ENCODE data around the gene PLBD1. TPM values are rescaled to one million over a fixed set of nuclear protein-coding genes. Genes with fewer than 3 reads are reported as not detected.

The PLBD1 gene
- total and polyA plus RNA-seq, 10 donors = 3.1 to 83.2 (median 29.5) TPM

DNA sequence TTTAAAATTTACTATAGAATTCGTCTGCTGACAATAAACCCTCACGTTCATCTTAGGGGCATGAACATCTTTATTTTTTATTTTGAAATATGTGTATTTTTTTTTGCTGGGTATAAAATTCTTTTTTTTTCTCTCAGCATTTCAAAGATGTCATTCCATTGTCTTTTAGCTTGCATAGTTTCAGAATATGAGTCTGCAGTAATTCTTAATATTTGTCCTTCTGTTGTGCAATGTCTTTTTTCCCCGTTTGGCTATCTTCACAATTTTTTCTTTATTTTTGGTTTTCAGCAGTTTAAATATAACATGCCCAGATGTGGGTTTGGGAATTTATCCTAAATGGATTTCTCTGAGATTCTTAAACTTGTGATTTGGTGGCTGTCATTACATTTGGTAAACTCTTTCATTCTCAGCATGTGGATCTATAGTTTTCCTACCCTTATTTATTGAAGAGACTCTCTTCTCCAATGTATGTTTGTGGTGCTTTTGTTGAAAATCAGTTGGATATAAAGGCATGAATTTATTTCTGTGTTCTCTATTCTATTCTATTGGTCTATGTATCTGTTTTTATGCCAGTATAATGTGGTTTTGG lies 37.8 kb upstream of the PLBD1 start:
- no peaks in the 10 kb centered on the region for H3K27me3 ChIP-seq (replicated peaks in 1 of 7)
- no peak for DNase-seq
- H3K36me3 ChIP-seq = no peaks in the 10 kb centered on the region
- H3K27ac ChIP-seq = no peak overlapping the region
- H3K9me3 ChIP-seq = peaks cover 0 to 80% (median 71%) of the 10 kb centered on the region in 8 donors
- intact Hi-C loops (cut with DNase I; ENCODE audit: low total_unique reads) = no loop called here
- no peak overlapping the region for H3K4me3 ChIP-seq
- TF ChIP-seq POLR2AphosphoS5 (IDR thresholded peaks at IDR 0.05) (no peak), POLR2A (IDR thresholded peaks at IDR 0.05) (no peak)
- TF ChIP-seq, protein P1, sequence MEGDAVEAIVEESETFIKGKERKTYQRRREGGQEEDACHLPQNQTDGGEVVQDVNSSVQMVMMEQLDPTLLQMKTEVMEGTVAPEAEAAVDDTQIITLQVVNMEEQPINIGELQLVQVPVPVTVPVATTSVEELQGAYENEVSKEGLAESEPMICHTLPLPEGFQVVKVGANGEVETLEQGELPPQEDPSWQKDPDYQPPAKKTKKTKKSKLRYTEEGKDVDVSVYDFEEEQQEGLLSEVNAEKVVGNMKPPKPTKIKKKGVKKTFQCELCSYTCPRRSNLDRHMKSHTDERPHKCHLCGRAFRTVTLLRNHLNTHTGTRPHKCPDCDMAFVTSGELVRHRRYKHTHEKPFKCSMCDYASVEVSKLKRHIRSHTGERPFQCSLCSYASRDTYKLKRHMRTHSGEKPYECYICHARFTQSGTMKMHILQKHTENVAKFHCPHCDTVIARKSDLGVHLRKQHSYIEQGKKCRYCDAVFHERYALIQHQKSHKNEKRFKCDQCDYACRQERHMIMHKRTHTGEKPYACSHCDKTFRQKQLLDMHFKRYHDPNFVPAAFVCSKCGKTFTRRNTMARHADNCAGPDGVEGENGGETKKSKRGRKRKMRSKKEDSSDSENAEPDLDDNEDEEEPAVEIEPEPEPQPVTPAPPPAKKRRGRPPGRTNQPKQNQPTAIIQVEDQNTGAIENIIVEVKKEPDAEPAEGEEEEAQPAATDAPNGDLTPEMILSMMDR (IDR thresholded peaks at IDR 0.05 in 8 of 11, conservative IDR thresholded peaks at IDR 0.05 in 3 of 11) = no peak
- H3K4me1 ChIP-seq = peaks cover 0 to 7% (median 0%) of the 10 kb centered on the region in 6 donors
- WGBS, 5 donors = 78 to 93% (median 85%) methylated on average over 3 of the region's 3 CpGs

DNA sequence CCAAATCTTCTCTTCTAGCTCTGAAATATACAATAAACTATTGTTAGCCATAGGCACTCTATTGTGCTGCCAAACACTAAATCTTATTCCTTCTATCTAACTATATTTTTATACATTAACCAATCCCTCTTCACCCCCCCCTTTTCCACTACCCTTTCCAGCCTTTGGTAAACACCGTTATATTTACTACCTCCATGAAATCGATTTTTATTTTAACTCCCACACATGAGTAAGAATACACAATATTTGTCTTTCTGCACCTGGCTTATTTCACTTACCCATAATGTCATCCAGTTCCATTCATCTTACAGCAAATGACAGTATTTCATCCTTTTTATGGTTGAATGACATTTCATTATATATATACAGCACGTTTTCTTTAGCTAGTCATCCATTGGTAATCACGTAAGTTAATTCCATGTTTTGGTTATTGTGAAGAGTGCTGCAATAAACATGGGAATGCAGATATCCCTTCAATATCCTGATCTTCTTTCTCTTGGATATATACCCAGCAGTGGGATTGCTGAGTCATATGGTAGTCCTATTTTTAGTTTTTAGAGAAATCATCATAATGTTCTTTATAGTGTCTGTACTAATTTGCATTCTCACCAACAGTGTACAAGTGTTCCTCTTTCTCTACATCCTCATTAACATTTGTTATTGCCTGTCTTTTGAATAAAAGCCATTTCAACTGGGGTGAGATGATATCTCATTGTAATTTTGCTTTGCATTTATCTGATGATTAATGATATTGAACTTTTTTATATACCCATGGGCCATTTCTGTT lies 34.2 kb upstream of the PLBD1 start:
- H3K4me1 ChIP-seq = peaks cover 0 to 7% (median 0%) of the 10 kb centered on the region in 6 donors
- H3K36me3 ChIP-seq = no peaks in the 10 kb centered on the region
- WGBS, 5 donors = 76 to 84% (median 80%) methylated on average over 4 of the region's 4 CpGs
- H3K9me3 ChIP-seq = peaks cover 0 to 65% (median 63%) of the 10 kb centered on the region in 8 donors
- TF ChIP-seq POLR2A (IDR thresholded peaks at IDR 0.05) (no peak), POLR2AphosphoS5 (IDR thresholded peaks at IDR 0.05) (no peak)
- TF ChIP-seq, protein P1 (IDR thresholded peaks at IDR 0.05 in 8 of 11, conservative IDR thresholded peaks at IDR 0.05 in 3 of 11) = no peak
- H3K27ac ChIP-seq = no peak overlapping the region
- H3K4me3 ChIP-seq = no peak overlapping the region
- no peaks in the 10 kb centered on the region for H3K27me3 ChIP-seq (replicated peaks in 1 of 7)
- no peak for DNase-seq
- intact Hi-C loops (cut with DNase I; ENCODE audit: low total_unique reads) = no loop called here

DNA sequence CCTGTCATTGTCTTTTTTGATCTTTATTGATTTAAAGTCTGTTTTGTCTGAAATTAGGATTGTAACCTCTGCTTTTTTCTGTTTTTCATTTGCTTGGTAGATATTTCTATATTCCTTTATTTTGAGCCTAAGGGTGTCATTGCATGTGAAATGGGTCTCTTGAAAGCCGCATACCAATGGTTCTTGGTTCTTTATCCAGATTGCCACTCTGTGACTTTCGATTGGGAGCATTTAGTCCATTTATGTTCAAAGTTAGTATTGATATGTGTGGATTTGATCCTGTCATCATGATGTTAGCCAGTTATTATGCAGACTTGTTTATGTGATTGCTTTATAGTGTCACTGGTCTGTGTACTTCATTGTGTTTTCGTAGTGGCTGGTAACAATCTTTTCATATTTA lies 29.8 kb upstream of the PLBD1 start:
- Histone ChIP-seq H3K36me3 (no peaks in the 10 kb centered on the region), H3K4me1 (peaks cover 0 to 6% (median 0%) of the 10 kb centered on the region in 6 donors), H3K4me3 (no peak overlapping the region), H3K9me3 (peaks cover 0 to 30% (median 23%) of the 10 kb centered on the region in 8 donors), H3K27me3 (replicated peaks in 1 of 7) (no peaks in the 10 kb centered on the region), H3K27ac (no peak overlapping the region)
- no peak for DNase-seq
- WGBS, 5 donors = 87 to 98% (median 90%) methylated on average over 3 of the region's 3 CpGs
- intact Hi-C loops (cut with DNase I; ENCODE audit: low total_unique reads) = no loop called here
- TF ChIP-seq POLR2A (IDR thresholded peaks at IDR 0.05) (no peak), POLR2AphosphoS5 (IDR thresholded peaks at IDR 0.05) (no peak)
- TF ChIP-seq, protein P1 (IDR thresholded peaks at IDR 0.05 in 8 of 11, conservative IDR thresholded peaks at IDR 0.05 in 3 of 11) = no peak

DNA sequence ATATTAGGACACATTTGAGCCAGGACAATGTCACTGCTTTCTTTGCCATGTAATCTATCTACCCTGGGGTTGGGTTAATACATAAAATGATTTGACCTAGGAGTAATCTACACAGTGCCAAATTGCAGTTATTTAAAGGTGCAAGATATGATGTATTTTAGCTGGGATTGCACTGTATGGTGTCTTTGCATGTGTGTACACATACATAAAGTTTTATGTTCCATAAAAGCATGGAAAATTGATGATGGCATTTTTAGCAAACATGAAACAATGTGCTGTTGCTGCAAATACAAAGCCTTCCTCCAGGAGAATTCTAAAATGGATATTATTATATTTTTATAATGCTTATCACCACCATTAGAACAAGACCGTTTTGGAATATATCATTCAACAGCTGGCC lies 24.0 kb upstream of the PLBD1 start:
- no peak overlapping the region for H3K27ac ChIP-seq
- H3K4me1 ChIP-seq = no peaks in the 10 kb centered on the region
- peaks cover 0 to 8% (median 0%) of the 10 kb centered on the region in 8 donors for H3K9me3 ChIP-seq
- no peak for TF ChIP-seq POLR2A (IDR thresholded peaks at IDR 0.05)
- TF ChIP-seq POLR2AphosphoS5 (IDR thresholded peaks at IDR 0.05) = no peak
- TF ChIP-seq, protein P1 (IDR thresholded peaks at IDR 0.05 in 8 of 11, conservative IDR thresholded peaks at IDR 0.05 in 3 of 11) = no peak
- no peak overlapping the region for H3K4me3 ChIP-seq
- DNase-seq = no peak
- H3K36me3 ChIP-seq = no peaks in the 10 kb centered on the region
- intact Hi-C loops (cut with DNase I; ENCODE audit: low total_unique reads) = no loop called here
- 70 to 84% (median 75%) methylated on average over 1 of the region's 1 CpG for WGBS, 5 donors
- H3K27me3 ChIP-seq (replicated peaks in 1 of 7) = no peaks in the 10 kb centered on the region

Data from spleen (tissue), 11 donors.